HCT116 (cell line): Measurements from ENCODE around the gene MXRA8. TPM values are rescaled to one million over a fixed set of nuclear protein-coding genes. Genes with fewer than 3 reads are reported as not detected.
A peak's percentile ranks its signal among the peaks of the same experiment; 100 is the strongest.

Source experiments
- ATAC-seq: fragments of 200-7000 bp; cut with Tn5 transposase; 2 replicates; pipeline ENCODE4 v1.9.1; 2020; ENCODE audit warnings: mild to moderate bottlenecking, moderate library complexity
- BruUV-seq: library from RNA; stranded (reverse); fragments of 400-500 nt; replicated peaks from 2 replicates; lab custom pipeline; 2021; lab: Mats Ljungman, UMichigan
- CTCF ChIA-PET: fragments of 300-600 bp; sonication (Branson Sonifier 250); formaldehyde crosslinking; loops from one replicate; lab custom pipeline; 2021; ENCODE audit warnings: antibody characterized with exemption; lab: Charles Lee
- POLR2A ChIA-PET: fragments of 300-600, 350-600 bp; sonication (Branson Sonifier 250); formaldehyde crosslinking; loops from one replicate; lab custom pipeline; 2021; ENCODE audit warnings: antibody characterized with exemption; lab: Charles Lee
- RAD21 ChIA-PET, 2 experiments: fragments of 300-600 bp; sonication (Branson Sonifier 250); formaldehyde crosslinking; loops; one replicate each; lab custom pipeline; 2023; ENCODE audit warnings: low total read pairs in 2 of 2; ENCODE audit not compliant: uncharacterized antibody in 2 of 2, unreplicated experiment in 2 of 2, low non-redundant PET in 1 of 2; lab: Charles Lee
- DNase-seq: peaks from one replicate; pipeline ENCODE4 v3.0.0-alpha.2; 2010; ENCODE audit warnings: low read depth, low spot score
- H2AFZ ChIP-seq: fragments of 200-600 bp; shearing (Covaris generic), sonication (generic); 2 replicates; pipeline ENCODE4 v1.6.1; 2017; ENCODE audit warnings: low read depth, mixed run types, mixed read lengths, antibody characterized with exemption, low read length; ENCODE audit not compliant: poor library complexity, severe bottlenecking
- H3K27ac ChIP-seq: 2 replicates; pipeline ENCODE4 v1.5.1; 2012; ENCODE audit warnings: low read depth, low read length
- H3K27me3 ChIP-seq: fragments of 200-600 bp; sonication (generic); 2 replicates; pipeline ENCODE4 v1.6.1; 2016; ENCODE audit warnings: mixed run types, low read length, mixed read lengths; ENCODE audit not compliant: insufficient read depth
- H3K36me3 ChIP-seq, 2 experiments: fragments of 200-500 bp in 1 of 2; fragments of 200-600 bp in 1 of 2; sonication (Bioruptor generic) in 1 of 2; sonication (generic) in 1 of 2; 2 replicates each; pipeline versions ENCODE4 v1.5.1 to v1.6.1; 2014 to 2016; ENCODE audit warnings: low read length in 2 of 2, inconsistent platforms in 1 of 2, mixed read lengths in 1 of 2, mixed run types in 1 of 2; ENCODE audit not compliant: insufficient read depth in 2 of 2, control insufficient read depth in 1 of 2
- H3K4me1 ChIP-seq, 2 experiments: fragments of 200-600 bp in 1 of 2; sonication (generic) in 1 of 2; 2 replicates each; pipeline versions ENCODE4 v1.5.1 to v1.6.1; 2012 to 2017; ENCODE audit warnings: low read length in 2 of 2, inconsistent platforms in 1 of 2, mild to moderate bottlenecking in 1 of 2, mixed read lengths in 1 of 2, mixed run types in 1 of 2, moderate library complexity in 1 of 2; ENCODE audit not compliant: insufficient read depth in 2 of 2, control insufficient read depth in 1 of 2
- H3K4me2 ChIP-seq: fragments of 200-600 bp; sonication (generic); 2 replicates; pipeline ENCODE4 v1.6.1; 2017; ENCODE audit warnings: mixed run types, low read length, mixed read lengths
- H3K4me3 ChIP-seq, 2 experiments: fragments of 200-600 bp in 1 of 2; sonication (generic) in 1 of 2; replicated peaks in 1 of 2; 2 replicates each; pipeline ENCODE4 v1.5.1; 2011 to 2016; ENCODE audit warnings: low read length in 2 of 2, control low read depth in 1 of 2, low read depth in 1 of 2, mild to moderate bottlenecking in 1 of 2, mixed read lengths in 1 of 2, mixed run types in 1 of 2
- H3K79me2 ChIP-seq: fragments of 200-600 bp; sonication (generic); 2 replicates; pipeline ENCODE4 v1.6.1; 2017; ENCODE audit warnings: mild to moderate bottlenecking, mixed run types, low read length, moderate library complexity, mixed read lengths; ENCODE audit not compliant: insufficient read depth
- H3K9ac ChIP-seq: fragments of 200-600 bp; sonication (generic); 2 replicates; pipeline ENCODE4 v1.6.1; 2016; ENCODE audit warnings: low read length, mixed read lengths
- H3K9me2 ChIP-seq: fragments of 200-600 bp; sonication (generic), shearing (Covaris generic); 2 replicates; pipeline ENCODE4 v1.6.1; 2017; ENCODE audit warnings: mixed run types, mild to moderate bottlenecking, moderate library complexity; ENCODE audit not compliant: insufficient read depth
- H3K9me3 ChIP-seq, 2 experiments: fragments of 200-500 bp in 1 of 2; fragments of 200-600 bp in 1 of 2; sonication (Bioruptor generic) in 1 of 2; sonication (generic) in 1 of 2; 2 replicates each; pipeline ENCODE4 v1.6.1; 2014 to 2017; ENCODE audit warnings: low read length in 2 of 2, mixed read lengths in 2 of 2, inconsistent platforms in 1 of 2, low read depth in 1 of 2, mild to moderate bottlenecking in 1 of 2, mixed run types in 1 of 2, moderate library complexity in 1 of 2; ENCODE audit not compliant: control insufficient read depth in 1 of 2, insufficient read depth in 1 of 2
- H4K20me1 ChIP-seq: fragments of 200-600 bp; sonication (generic), shearing (Covaris generic); 2 replicates; pipeline ENCODE4 v1.6.1; 2017; ENCODE audit warnings: mixed run types, mild to moderate bottlenecking, moderate library complexity; ENCODE audit not compliant: insufficient read depth
- CBX3 ChIP-seq: IDR thresholded peaks from 2 replicates; pipeline ENCODE4 v1.6.1; 2012; ENCODE audit warnings: low read depth
- CTCF ChIP-seq, 3 experiments: fragments of 200-600 bp in 1 of 3; sonication (generic) in 1 of 3; IDR thresholded peaks in 2 of 3; conservative IDR thresholded peaks in 1 of 3; 2 replicates each; pipeline ENCODE4 v1.5.1; 2012 to 2017; ENCODE audit warnings: low read depth in 2 of 3, low read length in 2 of 3, antibody characterized with exemption in 1 of 3, borderline replicate concordance in 1 of 3, control low read depth in 1 of 3, mild to moderate bottlenecking in 1 of 3, mixed read lengths in 1 of 3, mixed run types in 1 of 3, moderate library complexity in 1 of 3; ENCODE audit not compliant: insufficient read depth in 1 of 3
- ELF1 ChIP-seq: IDR thresholded peaks from 2 replicates; pipeline ENCODE4 v1.6.1; 2012; ENCODE audit warnings: low read depth, borderline replicate concordance
- MAX ChIP-seq: IDR thresholded peaks from 2 replicates; pipeline ENCODE4 v1.6.1; 2012
- SIN3A ChIP-seq: IDR thresholded peaks from 2 replicates; pipeline ENCODE4 v1.6.1; 2012; ENCODE audit warnings: low read depth
- TCF7L2 ChIP-seq: IDR thresholded peaks from 2 replicates; pipeline ENCODE4 v1.7.0; 2011; ENCODE audit warnings: borderline replicate concordance, inconsistent platforms; ENCODE audit not compliant: insufficient read depth, insufficient read length; ENCODE audit errors: extremely low read depth
- ZFX ChIP-seq: fragments of 450-650 bp; IDR thresholded peaks from 2 replicates; pipeline ENCODE4 v1.6.1; 2017
- intact Hi-C: fragments of 100-400 bp; cut with micrococcal nuclease; formaldehyde crosslinking; loops from 2 replicates; pipeline ENCODE4 v1.10.0; 2022
- total RNA-seq: library from RNA; stranded (reverse); gene quantifications from one replicate; pipeline ENCODE4 v1.2.1, GENCODE V29; 2021; ENCODE audit not compliant: unreplicated experiment
- TF ChIP-seq, protein P1 (sequence below): IDR thresholded peaks from 2 replicates; pipeline ENCODE4 v1.6.1; 2012
- TF ChIP-seq, protein P2 (sequence below): IDR thresholded peaks from 2 replicates; pipeline ENCODE4 v1.6.1; 2011; ENCODE audit warnings: mild to moderate bottlenecking, low read length, moderate library complexity; ENCODE audit not compliant: insufficient replicate concordance; ENCODE audit errors: extremely low read depth

MXRA8 gene
- total RNA-seq, 1 experiment from 2014 or later: 0.74 TPM

DNA sequence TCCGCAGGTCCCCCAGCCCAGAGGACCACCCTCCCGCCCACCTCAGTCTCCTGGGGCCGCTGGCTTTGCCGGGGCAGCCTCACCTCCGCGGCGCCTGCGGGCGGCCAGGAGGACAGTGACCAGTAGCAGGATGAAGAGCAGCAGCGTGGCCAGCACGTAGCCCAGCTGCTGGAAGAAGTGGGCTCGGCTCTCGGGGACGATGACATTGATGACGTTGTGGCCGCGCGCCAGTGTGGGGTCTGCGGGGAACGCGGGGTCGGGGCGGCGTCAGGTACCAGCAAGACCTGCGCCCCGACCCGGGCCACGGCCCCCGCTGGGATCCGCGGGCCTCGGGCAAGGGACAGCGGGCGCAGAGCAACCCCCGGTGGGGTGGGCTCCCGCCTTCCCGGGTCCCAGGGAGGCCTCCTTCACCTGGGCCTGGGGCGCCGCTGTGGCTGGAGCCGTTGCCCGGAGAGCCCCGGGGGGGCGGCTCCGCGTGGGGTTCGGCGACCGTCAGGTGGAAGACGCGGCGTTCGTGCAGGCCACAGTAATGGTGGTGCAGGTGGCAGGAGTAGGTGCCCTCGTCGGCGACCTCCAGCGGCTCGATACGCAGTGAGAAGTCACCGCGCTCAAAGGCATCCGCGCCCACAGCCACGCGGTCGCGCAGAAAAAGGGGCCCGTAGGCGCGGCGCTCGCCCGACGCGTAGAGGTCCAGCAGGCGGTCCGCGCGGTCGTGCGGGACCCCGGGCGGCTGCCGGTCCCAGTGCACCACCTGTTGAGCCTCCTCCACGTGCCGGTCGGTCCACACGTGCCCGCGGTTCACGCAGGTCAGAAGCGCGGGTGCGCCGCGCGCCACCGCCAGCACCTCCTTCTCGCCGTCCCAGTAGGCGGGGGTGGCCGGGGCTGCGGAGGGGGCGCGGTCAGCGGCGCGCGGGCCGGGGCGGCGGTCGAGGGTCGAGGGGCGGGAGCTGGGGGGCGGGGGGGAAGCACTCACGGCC, 3.8 kb downstream of the MXRA8 start:
- Histone ChIP-seq H3K36me3 (no peaks in the 10 kb centered on the region), H3K4me2 (peak overlapping the region; percentile 40; the same call in 1 of the 2 replicates), H3K4me3 (no peak overlapping the region), H3K9me3 (no peaks in the 10 kb centered on the region), H3K27ac (no peak overlapping the region), H3K9ac (no peak overlapping the region), H3K79me2 (no peaks in the 10 kb centered on the region), H3K9me2 (no peaks in the 10 kb centered on the region), H2AFZ (no peak overlapping the region), H3K27me3 (no peaks in the 10 kb centered on the region), H4K20me1 (no peaks in the 10 kb centered on the region), H3K4me1 (peaks cover 13 to 53% of the 10 kb centered on the region in 2 experiments)
- CTCF ChIA-PET: no interaction called here
- ATAC-seq (no peak), DNase-seq (no peak)
- TF ChIP-seq, protein P1, sequence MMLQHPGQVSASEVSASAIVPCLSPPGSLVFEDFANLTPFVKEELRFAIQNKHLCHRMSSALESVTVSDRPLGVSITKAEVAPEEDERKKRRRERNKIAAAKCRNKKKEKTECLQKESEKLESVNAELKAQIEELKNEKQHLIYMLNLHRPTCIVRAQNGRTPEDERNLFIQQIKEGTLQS: no peak
- no peak for TF ChIP-seq MAX
- TF ChIP-seq CTCF (IDR thresholded peaks at IDR 0.05 in 2 of 3, conservative IDR thresholded peaks at IDR 0.05 in 1 of 3; ENCODE audit: borderline replicate concordance in 1 of 3, insufficient read depth in 1 of 3, low read depth in 2 of 3, low read length in 2 of 3): no peak
- TF ChIP-seq ZFX: no peak
- TF ChIP-seq SIN3A: no peak
- TF ChIP-seq, protein P2, sequence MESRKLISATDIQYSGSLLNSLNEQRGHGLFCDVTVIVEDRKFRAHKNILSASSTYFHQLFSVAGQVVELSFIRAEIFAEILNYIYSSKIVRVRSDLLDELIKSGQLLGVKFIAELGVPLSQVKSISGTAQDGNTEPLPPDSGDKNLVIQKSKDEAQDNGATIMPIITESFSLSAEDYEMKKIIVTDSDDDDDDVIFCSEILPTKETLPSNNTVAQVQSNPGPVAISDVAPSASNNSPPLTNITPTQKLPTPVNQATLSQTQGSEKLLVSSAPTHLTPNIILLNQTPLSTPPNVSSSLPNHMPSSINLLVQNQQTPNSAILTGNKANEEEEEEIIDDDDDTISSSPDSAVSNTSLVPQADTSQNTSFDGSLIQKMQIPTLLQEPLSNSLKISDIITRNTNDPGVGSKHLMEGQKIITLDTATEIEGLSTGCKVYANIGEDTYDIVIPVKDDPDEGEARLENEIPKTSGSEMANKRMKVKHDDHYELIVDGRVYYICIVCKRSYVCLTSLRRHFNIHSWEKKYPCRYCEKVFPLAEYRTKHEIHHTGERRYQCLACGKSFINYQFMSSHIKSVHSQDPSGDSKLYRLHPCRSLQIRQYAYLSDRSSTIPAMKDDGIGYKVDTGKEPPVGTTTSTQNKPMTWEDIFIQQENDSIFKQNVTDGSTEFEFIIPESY: no peak
- no peak for TF ChIP-seq CBX3
- no peak for TF ChIP-seq TCF7L2
- no peak for TF ChIP-seq ELF1
- intact Hi-C loops: no loop called here
- POLR2A ChIA-PET: no interaction called here
- RAD21 ChIA-PET: no interaction called here
- no TSS peak for BruUV-seq
